H1 (cell line): ENCODE measurements around the gene METTL25B.

Source experiments
- ATF3 ChIP-seq: IDR thresholded peaks from 2 replicates; pipeline ENCODE4 v1.6.1; 2011; ENCODE audit warnings: low read depth, mild to moderate bottlenecking, low read length; ENCODE audit not compliant: insufficient read depth
- CTCF ChIP-seq, 3 experiments: IDR thresholded peaks; 1 replicate in 2 of 3; 2 replicates in 1 of 3; pipeline versions ENCODE4 v1.5.1 to v1.6.1; 2011; ENCODE audit warnings: low read length in 3 of 3, mild to moderate bottlenecking in 3 of 3, inconsistent platforms in 2 of 3, low read depth in 1 of 3, moderate library complexity in 1 of 3; ENCODE audit not compliant: insufficient read depth in 1 of 3; ENCODE audit errors: control extremely low read depth in 1 of 3
- GABPA ChIP-seq: IDR thresholded peaks from 2 replicates; pipeline ENCODE4 v1.6.1; 2011; ENCODE audit warnings: mild to moderate bottlenecking, low read length, moderate library complexity, borderline replicate concordance; ENCODE audit not compliant: insufficient read depth
- POLR2A ChIP-seq, 2 experiments: IDR thresholded peaks; 1 replicate in 1 of 2; 2 replicates in 1 of 2; pipeline ENCODE4 v1.6.1; 2011; ENCODE audit warnings: low read depth in 2 of 2, low read length in 2 of 2, mild to moderate bottlenecking in 2 of 2; ENCODE audit errors: control extremely low read depth in 1 of 2
- TAF1 ChIP-seq: IDR thresholded peaks from 2 replicates; pipeline ENCODE4 v1.6.1; 2011; ENCODE audit warnings: mild to moderate bottlenecking, low read depth, low read length

- TF ChIP-seq GABPA (no peak), ATF3 (no peak), CTCF (IDR thresholded peaks at IDR 0.05; ENCODE audit: control extremely low read depth in 1 of 3, insufficient read depth in 1 of 3, low read depth in 1 of 3, low read length in 3 of 3) (no peak), POLR2A (IDR thresholded peaks at IDR 0.05; ENCODE audit: control extremely low read depth in 1 of 2, low read depth in 2 of 2, low read length in 2 of 2) (no peak), TAF1 (no peak)
Observed at GRCh38 chr1:156708218-156708661, 20.0 kb upstream of the METTL25B start.
